GM18520 (cell line): ENCODE measurements around the gene NRG3.
"Not testable (repeated sequence)": the region's sequence is repeated elsewhere in the genome, so short reads cannot be mapped to it uniquely, and the experiment has no call there.

ENCODE experiments used
- ATAC-seq: cut with Tn5 transposase; IDR thresholded peaks from one replicate; pipeline ENCODE4 v1.9.1; 2021; ENCODE audit not compliant: unreplicated experiment

The NRG3 gene

GRCh38 chr10:82942286-82943099 lies 1067.5 kb downstream of the NRG3 start:
- no peak for ATAC-seq

GRCh38 chr10:82943142-82943541 lies 1068.1 kb downstream of the NRG3 start:
- no peak for ATAC-seq

GRCh38 chr10:82949816-82950575 lies 1075.0 kb downstream of the NRG3 start:
- no peak for ATAC-seq

- no peak for ATAC-seq
Observed at GRCh38 chr10:82953331-82953730, 1078.3 kb downstream of the NRG3 start.

- no peak for ATAC-seq
Observed at GRCh38 chr10:82953909-82954308, 1078.9 kb downstream of the NRG3 start.

GRCh38 chr10:82960421-82961060 lies 1085.5 kb downstream of the NRG3 start:
- not testable (repeated sequence) for ATAC-seq

- no peak for ATAC-seq
Observed at GRCh38 chr10:82961864-82962263, 1086.9 kb downstream of the NRG3 start.

- no peak for ATAC-seq
Observed at GRCh38 chr10:82966130-82966529, 1091.1 kb downstream of the NRG3 start.

GRCh38 chr10:82968533-82968932 lies 1093.5 kb downstream of the NRG3 start:
- no peak for ATAC-seq

- ATAC-seq, result no peak
Observed at GRCh38 chr10:82969405-82969804, 1094.4 kb downstream of the NRG3 start.

GRCh38 chr10:82980321-82980720 lies 1105.3 kb downstream of the NRG3 start:
- no peak for ATAC-seq

- no peak for ATAC-seq
Observed at GRCh38 chr10:82981137-82981723, 1106.2 kb downstream of the NRG3 start.

- ATAC-seq, result no peak
Observed at GRCh38 chr10:82982110-82982608, 1107.2 kb downstream of the NRG3 start.

GRCh38 chr10:82986216-82986615 lies 1111.2 kb downstream of the NRG3 start:
- ATAC-seq, result no peak

GRCh38 chr10:83006479-83006878 lies 1131.5 kb downstream of the NRG3 start:
- not testable (repeated sequence) for ATAC-seq

GRCh38 chr10:83007510-83007909 lies 1132.5 kb downstream of the NRG3 start:
- ATAC-seq, result no peak

- ATAC-seq, result no peak
Observed at GRCh38 chr10:83012866-83013265, 1137.9 kb downstream of the NRG3 start.

GRCh38 chr10:83017076-83017867 lies 1142.3 kb downstream of the NRG3 start:
- ATAC-seq, result no peak

- no peak for ATAC-seq
Observed at GRCh38 chr10:83023662-83024061, 1148.7 kb downstream of the NRG3 start.
